HG03469 (cell line): ENCODE data around the gene BDKRB1.
"Not testable (repeated sequence)": the region's sequence is repeated elsewhere in the genome, so short reads cannot be mapped to it uniquely, and the experiment has no call there.

Experiments
- ATAC-seq: cut with Tn5 transposase; IDR thresholded peaks from one replicate; pipeline ENCODE4 v1.9.1; 2021; ENCODE audit warnings: mild to moderate bottlenecking, moderate library complexity, moderate number of reproducible peaks; ENCODE audit not compliant: unreplicated experiment

The BDKRB1 gene

GRCh38 chr14:96232506-96232905 lies 23.5 kb upstream of the BDKRB1 start:
- ATAC-seq, result no peak

- ATAC-seq, result no peak
These were observed 22.3 kb upstream of the BDKRB1 start for GRCh38 chr14:96233661-96234060.

GRCh38 chr14:96235426-96235825 lies 20.6 kb upstream of the BDKRB1 start:
- no peak for ATAC-seq

- ATAC-seq, result no peak
These were observed 18.4 kb upstream of the BDKRB1 start for GRCh38 chr14:96237641-96238040.

- no peak for ATAC-seq
These were observed 17.2 kb upstream of the BDKRB1 start for GRCh38 chr14:96238676-96239265.

- ATAC-seq, result no peak
These were observed 16.3 kb upstream of the BDKRB1 start for GRCh38 chr14:96239711-96240141.

- ATAC-seq, result no peak
These were observed 15.4 kb upstream of the BDKRB1 start for GRCh38 chr14:96240641-96241040.

GRCh38 chr14:96242126-96242525 lies 13.9 kb upstream of the BDKRB1 start:
- ATAC-seq, result no peak

GRCh38 chr14:96243785-96244184 lies 12.2 kb upstream of the BDKRB1 start:
- ATAC-seq, result no peak

DNA sequence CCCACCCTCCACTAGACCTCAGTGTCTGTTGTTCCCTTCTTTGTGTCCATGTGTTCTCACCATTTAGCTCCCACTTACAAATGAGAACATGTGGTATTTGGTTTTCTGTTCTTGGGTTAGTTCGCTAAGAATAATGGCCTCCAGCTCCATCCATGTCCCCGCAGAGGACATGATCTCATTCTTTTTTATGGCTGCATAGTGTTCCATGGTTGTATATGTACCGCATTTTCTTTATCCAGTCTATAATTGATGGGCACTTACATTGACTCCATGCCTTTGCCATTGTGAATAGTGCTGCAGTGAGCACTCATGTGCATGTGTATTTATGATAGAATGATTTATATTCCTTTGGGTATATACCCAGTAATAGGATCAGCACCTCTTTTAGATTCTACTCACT lies 10.9 kb upstream of the BDKRB1 start:
- ATAC-seq, result not testable (repeated sequence)

DNA sequence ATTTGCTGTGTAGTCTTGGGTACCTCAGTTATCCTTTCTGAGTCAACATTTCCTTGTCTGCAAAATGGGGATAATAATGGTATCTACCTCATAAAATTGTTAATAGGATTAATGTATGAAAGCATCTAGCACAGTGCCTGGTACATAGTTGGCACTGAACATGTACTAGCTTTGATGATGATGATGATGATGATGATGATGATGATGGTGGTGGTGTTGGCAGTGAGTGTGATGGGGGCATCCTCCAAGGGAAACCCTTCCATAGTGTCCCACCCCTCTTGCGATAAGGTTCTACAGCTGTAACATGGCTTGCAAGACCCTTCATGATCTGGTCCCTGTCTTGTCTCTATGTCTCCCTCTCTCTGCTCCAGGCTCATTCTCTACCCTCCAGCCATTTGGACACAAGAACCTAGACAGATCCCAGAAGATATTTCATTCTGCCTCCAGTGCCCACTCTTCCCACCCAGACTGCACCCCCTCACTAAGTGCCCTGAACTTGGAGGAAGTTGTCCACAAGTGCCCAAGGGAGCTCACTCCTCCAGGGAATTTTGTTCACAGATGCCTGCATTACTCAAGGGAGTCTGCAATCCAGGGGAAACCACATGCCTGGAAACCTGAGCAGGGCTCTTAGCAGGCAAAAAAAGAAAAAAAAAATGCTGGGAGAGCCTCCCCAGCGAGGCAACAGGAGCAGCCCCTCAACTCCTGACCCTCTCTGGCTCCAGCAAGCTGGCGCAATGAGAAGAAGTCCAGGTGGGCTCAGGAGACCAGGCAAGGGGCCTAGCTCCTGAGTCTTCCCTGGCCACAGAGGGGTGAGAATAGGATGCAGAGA lies 10.1 kb upstream of the BDKRB1 start:
- no peak for ATAC-seq

GRCh38 chr14:96246539-96246847 lies 9.5 kb upstream of the BDKRB1 start:
- ATAC-seq, result no peak

DNA sequence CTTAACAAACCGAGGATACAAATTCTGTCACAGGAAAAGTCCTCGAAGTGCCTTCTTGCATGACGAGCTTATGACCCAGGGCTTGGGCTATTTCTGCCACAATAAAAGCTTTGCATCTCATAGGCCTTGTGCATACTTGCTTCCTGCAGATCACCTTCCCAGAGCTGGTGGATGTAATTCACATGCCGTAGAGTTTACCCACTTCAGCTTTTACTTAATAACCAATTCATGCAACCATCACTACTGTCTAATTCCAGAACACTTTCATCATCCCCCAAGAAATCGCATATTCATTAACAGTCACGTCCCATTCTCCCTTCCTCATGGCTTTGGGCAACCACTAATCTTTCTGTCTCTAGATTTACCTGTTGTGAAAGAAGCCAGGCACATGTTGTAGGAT lies 9.0 kb upstream of the BDKRB1 start:
- ATAC-seq, result no peak

DNA sequence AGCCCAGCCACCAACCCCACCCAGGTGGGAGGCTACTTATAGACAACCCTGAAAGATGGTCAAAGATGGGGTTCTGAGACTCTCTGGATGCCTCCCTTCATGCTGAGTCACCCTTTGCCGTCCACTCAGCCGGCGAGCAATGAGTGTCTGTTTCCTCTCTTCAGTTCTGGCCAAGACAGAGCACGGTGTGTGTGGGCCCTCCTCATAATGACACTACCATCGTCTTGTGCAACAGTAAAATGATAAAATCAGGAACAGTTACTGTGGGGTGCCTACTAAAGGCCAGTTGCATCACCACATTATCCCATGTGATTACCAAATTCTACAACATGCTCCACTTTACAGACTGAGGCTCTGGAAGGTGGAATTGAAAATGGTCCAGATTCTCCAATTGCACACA lies 7.0 kb upstream of the BDKRB1 start:
- ATAC-seq, result no peak

- ATAC-seq, result no peak
These were observed 5.5 kb upstream of the BDKRB1 start for GRCh38 chr14:96250485-96250884.

DNA sequence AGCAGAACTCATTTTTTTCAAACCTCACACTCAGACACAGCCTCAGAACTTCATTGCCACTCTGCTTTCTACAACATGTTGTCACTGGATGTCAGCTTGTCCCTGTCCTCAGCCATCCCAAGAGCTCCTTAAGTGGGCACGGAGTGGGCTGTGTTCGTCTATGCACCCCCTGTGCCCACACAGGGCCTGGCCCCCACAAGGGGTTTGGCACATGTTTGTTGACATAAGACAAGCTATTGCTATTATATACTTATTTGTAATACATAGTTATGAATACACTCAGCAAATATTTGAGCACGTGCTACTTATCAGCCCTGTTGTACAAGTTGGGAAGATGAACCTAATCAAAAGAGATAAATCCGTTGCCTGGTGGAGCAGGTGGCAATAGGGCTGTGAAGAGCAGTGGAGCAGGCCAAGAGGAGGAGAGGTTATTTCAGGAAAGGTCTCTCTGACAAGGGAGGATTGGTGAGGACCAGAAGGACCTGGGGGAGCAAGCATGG lies 4.3 kb upstream of the BDKRB1 start:
- no peak for ATAC-seq

DNA sequence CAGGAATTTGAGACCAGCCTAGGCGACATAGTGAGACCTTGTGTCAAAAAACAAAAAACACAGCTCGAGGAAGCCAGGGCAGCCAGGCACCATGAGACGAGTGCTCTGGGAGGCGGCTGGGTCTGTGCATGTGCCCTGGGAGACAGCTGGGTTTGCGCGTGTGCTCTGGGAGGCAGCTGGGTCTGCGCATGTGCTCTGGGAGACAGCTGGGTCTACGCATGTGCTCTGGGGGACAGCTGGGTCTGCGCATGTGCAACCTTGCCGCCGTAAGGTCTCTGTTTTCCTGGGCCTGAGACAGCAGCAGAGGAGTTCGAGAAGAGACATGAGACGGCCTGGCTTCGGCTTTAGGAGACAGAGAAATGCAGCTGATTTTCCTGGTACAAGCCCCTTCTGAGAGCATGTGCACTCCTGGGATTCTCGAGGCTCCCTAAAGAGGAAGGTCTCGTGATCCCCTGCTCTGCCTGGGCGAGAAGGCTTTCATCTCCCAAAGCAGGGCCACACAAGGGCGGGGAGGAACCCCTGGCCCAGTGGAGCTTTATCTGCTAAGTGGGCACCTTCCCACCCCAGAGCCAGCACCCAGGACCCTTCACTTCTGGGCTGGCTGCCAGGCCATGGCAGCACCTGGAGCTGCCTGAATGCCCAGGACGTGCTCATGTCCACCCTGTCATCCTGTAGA lies 3.5 kb upstream of the BDKRB1 start:
- no peak for ATAC-seq

GRCh38 chr14:96252999-96253539 lies 2.9 kb upstream of the BDKRB1 start:
- no peak for ATAC-seq

- ATAC-seq, result no peak
These were observed 1.3 kb upstream of the BDKRB1 start for GRCh38 chr14:96254687-96255086.

GRCh38 chr14:96256407-96256806 lies 397 bp downstream of the BDKRB1 start:
- no peak for ATAC-seq

DNA sequence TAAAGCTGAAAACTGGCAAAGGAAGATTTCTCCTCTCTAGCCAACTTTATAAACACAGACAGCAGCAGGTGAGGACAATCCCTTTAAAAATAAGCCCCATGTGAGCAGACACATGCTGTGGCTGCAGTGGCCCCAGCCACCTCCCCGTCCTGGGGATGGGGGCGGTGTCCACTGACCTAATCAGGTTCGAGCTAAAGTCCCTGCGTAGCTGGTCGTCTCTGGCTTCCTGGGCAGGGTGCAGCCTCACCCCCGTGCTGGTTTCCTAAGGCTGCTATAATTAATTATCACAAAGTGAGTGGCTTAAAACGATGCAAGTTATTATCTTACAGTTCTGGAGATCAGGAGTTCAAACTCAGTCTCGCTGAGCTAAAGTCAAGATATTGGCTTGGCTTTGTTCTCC lies 1.0 kb downstream of the BDKRB1 start:
- ATAC-seq, result no peak

DNA sequence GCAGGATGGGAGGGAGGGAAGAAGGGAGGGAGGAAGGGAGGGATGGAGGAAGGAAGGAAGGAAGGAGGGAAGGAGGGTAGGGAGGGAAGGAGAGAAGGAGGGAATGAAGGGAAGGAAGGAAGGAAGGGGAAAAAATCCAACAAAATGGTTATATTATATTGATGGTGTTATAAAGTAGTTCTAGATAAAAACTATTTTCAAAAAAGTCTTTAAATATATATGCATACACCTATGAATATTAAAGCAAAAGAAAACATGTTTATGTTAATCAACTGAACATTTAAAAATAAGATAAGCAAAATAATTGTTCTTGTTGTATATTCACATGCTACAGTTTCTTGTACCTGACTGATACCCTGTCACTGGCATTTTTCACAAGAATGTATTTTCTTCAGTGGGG lies 1.9 kb downstream of the BDKRB1 start:
- ATAC-seq, result no peak
